Choroid plexus epithelial cell (primary cell): Measurements from ENCODE around the gene NKAIN2.

Source experiments
- DNase-seq: peaks from one replicate; pipeline ENCODE4 v3.0.0-alpha.2; 2010; ENCODE audit warnings: low read depth
- H3K4me3 ChIP-seq: 2 replicates; pipeline ENCODE4 v1.5.1; 2011; ENCODE audit warnings: low read depth, mild to moderate bottlenecking, control low read depth, low read length, moderate library complexity
- CTCF ChIP-seq: conservative IDR thresholded peaks from 2 replicates; pipeline ENCODE4 v1.5.1; 2011; ENCODE audit warnings: low read depth, mild to moderate bottlenecking, control low read depth, inconsistent platforms, low read length, moderate library complexity

NKAIN2 gene

GRCh38 chr6:124775121-124775520 lies 971.5 kb downstream of the NKAIN2 start:
- no peak overlapping the region for H3K4me3 ChIP-seq
- TF ChIP-seq CTCF: no peak
- DNase-seq: no peak

- H3K4me3 ChIP-seq: no peak overlapping the region
- DNase-seq: no peak
- TF ChIP-seq CTCF: no peak
Measured at GRCh38 chr6:124777863-124778262, 974.2 kb downstream of the NKAIN2 start.

GRCh38 chr6:124780623-124781022 lies 977.0 kb downstream of the NKAIN2 start:
- DNase-seq: no peak

GRCh38 chr6:124783344-124783743 lies 979.7 kb downstream of the NKAIN2 start:
- TF ChIP-seq CTCF: no peak
- H3K4me3 ChIP-seq: no peak overlapping the region
- no peak for DNase-seq

More at GRCh38 chr6:124780623-124781022, 977.0 kb downstream of the NKAIN2 start:
- no peak overlapping the region for H3K4me3 ChIP-seq
- no peak for TF ChIP-seq CTCF

- no peak for DNase-seq
- H3K4me3 ChIP-seq: no peak overlapping the region
- TF ChIP-seq CTCF: no peak
Measured at GRCh38 chr6:124791156-124791555, 987.5 kb downstream of the NKAIN2 start.

GRCh38 chr6:124792386-124792785 lies 988.7 kb downstream of the NKAIN2 start:
- TF ChIP-seq CTCF: no peak
- H3K4me3 ChIP-seq: no peak overlapping the region

GRCh38 chr6:124793398-124793797 lies 989.7 kb downstream of the NKAIN2 start:
- DNase-seq: peak; percentile 61
- peak; percentile 20 for TF ChIP-seq CTCF
- no peak overlapping the region for H3K4me3 ChIP-seq

More at GRCh38 chr6:124792386-124792785, 988.7 kb downstream of the NKAIN2 start:
- DNase-seq: no peak
